ENCODE results near the gene ELMO2. TPM values are rescaled to one million over a fixed set of nuclear protein-coding genes. Genes with fewer than 3 reads are reported as not detected.

Gene ELMO2
- total RNA-seq, 1 donor from 2014 or later = 51.3 TPM

- DNase-seq = no peak
Measured at GRCh38 chr20:46332373-46333160, 73.8 kb downstream of the ELMO2 start.

- no peak for DNase-seq
Measured at GRCh38 chr20:46331611-46332361, 74.6 kb downstream of the ELMO2 start.

- no peak for DNase-seq
Measured at GRCh38 chr20:46330831-46331371, 75.5 kb downstream of the ELMO2 start.

- no peak for DNase-seq
Measured at GRCh38 chr20:46330072-46330763, 76.2 kb downstream of the ELMO2 start.

GRCh38 chr20:46328200-46328882 is 78.1 kb downstream of the ELMO2 start:
- no peak for DNase-seq

- no peak for DNase-seq
Measured at GRCh38 chr20:46327557-46327956, 78.9 kb downstream of the ELMO2 start.

GRCh38 chr20:46325789-46326188 is 80.6 kb downstream of the ELMO2 start:
- DNase-seq = no peak

GRCh38 chr20:46324960-46325703 is 81.3 kb downstream of the ELMO2 start:
- DNase-seq = no peak

- no peak for DNase-seq
Measured at GRCh38 chr20:46324379-46324778, 82.0 kb downstream of the ELMO2 start.

GRCh38 chr20:46323557-46323956 is 82.9 kb downstream of the ELMO2 start:
- no peak for DNase-seq

GRCh38 chr20:46322641-46323040 is 83.8 kb downstream of the ELMO2 start:
- DNase-seq = no peak

- no peak for DNase-seq
Measured at GRCh38 chr20:46317685-46318177, 88.7 kb downstream of the ELMO2 start.

GRCh38 chr20:46316984-46317684 is 89.3 kb downstream of the ELMO2 start:
- peak; percentile 78 for DNase-seq

Other genes starting within 250 kb of the ELMO2 start
- gene CDH22, start 98.1 kb downstream of the ELMO2 start, total RNA-seq = 0.41 TPM
- gene ZNF334, start 106.9 kb upstream of the ELMO2 start, total RNA-seq = 6.7 TPM
- gene OCSTAMP, start 144.0 kb upstream of the ELMO2 start, total RNA-seq = not detected
- 1.7 TPM for gene SLC13A3, start 244.8 kb upstream of the ELMO2 start, total RNA-seq